HG03159 (cell line): ENCODE results near the gene MOB3A.

Experiments
- ATAC-seq: cut with Tn5 transposase; IDR thresholded peaks from one replicate; pipeline ENCODE4 v1.9.1; 2021; ENCODE audit warnings: mild to moderate bottlenecking, moderate library complexity; ENCODE audit not compliant: unreplicated experiment

The MOB3A gene

DNA sequence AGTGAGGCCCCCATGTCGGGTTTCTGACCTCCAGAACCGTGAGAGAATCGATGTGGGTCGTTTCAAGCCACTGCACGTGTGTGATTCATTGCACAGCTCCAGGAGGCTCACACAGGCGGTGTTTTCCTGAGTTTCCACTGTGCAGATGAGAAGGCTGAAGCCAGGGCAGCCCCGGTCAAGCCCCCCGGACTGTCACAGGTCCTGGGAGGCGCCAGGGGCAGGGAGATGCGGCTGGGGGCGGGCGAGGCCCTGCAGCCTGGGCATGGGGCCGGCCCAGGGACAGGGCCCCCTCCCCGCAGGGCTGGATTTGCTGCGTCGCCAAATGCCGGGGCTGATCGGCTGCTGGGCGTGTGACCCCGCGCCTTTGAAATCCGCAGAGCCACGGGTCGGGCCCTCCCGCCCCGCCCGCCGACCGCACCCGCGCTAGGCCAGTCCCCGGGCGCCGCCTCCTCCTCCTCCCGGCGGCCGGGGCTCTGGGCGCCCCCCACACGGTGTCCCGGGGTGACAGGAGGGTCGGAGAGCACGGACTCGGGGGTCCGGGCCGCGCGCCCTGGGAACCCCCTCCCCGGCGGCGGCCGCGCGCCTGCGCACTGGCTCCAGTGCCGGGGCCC is 35.1 kb downstream of the MOB3A start:
- no peak for ATAC-seq

DNA sequence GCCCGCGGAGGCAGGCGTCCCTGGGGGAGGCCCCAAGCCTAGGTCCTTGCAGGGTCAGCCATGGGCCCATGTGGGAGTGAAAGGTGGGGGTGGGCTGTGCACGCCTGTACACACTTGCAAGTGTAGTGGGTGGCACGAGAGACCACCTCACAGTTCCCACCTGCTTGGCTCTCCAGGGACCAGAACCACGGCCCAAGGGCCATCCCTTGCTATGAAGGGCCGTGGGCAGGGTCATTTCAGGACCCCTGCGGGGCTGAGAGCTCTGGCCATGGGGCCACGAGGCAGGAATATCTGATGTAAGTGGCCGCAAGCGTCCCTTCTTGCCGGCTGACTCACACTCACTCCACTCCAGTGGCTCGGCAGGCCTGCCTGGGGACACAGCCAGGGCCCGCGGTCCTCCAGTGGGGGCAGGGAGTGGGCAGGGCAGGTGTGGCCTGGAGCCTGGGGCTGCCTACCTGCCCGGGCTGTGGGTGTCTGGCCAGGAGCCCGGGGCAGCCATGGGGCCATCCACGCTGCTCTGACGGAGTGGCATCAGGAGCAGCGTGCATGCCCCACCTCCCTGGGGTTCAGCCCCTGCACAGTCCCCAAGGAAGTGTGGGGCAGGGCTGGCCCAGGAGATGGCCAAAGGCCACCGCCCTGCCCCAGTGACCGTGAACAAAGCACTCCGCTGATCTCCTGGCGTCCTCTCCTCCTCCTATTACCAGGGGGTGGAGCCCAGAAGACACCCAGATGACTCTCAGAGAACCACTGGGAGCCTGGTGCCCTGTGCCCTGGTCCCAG is 36.5 kb downstream of the MOB3A start:
- ATAC-seq: no peak

DNA sequence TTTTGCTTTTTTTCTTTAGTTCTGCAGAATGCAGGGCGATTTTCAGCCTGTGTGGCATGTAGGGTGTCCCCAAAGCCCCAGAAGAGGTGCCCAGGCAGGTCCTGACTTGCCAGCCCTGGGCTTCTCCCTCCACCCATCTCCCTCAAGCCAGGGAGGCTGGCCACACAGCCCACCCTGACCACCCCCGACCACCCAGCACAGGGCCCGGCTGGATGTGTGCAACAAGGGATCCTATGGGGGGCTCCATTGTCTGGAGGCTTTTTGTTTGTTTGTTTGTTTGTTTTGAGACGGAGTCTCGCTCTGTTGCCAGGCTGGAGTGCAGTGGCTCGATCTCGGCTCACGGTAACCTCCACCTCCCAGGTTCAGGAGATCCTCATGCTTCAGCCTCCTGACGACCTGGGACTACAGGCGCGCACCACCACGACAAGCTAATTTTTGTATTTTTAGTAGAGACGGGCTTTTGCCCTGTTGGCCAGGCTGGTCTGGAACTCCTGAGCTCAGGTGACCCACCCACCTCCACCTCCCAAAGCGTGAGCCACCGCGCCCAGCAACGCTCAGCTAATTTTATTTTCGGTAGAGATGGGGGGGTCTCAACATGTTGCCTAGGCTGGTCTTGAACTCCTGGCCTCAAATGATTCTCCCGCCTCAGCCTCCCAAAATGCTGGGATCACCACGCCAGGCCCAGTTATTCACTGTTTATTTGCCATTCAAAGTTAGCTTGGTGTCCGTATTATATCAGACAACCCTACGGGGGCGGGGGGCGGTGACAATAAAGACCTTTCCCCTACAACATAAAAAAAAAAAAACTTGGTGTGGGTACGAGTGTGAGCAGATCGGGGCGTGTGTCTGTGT is 37.3 kb downstream of the MOB3A start:
- no peak for ATAC-seq

DNA sequence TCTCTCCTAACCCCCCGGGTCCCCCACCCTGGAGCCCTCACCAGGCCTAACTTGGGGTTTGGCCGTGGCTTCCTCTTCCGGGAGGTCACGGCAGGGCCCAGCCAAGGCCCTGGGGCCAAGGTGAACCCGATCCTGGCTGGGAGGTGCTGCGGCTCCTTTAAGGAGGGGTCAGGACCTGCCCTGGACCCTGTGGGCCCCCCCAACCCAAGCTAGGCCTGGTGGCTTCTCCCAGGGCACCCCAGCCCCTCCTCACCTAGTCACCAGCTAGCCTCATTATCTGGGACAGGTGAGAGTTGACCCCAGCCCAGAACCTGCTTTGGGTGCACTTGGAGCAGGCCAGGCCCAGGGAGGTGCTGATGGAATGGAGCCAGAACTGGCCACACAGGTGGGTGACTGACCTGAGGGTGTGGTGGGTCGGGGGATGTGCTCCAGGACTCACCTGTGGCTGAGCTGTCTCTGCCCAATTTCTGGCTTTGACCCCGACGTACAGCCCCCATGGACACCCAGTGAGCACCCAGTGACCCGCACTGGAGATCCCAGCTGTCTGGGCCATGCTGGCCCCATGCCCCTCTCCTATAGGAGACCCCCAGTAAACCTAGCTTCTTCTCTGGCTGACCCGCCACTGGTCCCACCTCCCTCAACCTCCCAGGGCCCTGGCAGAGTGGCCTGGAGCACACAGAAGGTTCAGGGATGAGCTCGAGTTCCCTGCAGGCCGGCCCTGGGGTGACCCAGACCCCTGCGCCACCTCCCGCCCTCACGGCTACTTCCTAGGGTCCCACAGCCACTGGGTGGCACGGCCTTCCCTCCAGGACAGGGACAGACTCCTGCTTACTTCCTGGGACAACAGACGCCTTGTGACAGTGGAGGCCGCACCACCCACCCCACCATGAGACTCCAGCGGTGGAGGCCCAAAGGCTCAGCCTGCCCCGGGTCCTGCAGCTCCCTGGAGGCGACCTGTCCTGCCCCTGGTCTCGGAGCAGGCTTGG is 38.3 kb downstream of the MOB3A start:
- no peak for ATAC-seq

DNA sequence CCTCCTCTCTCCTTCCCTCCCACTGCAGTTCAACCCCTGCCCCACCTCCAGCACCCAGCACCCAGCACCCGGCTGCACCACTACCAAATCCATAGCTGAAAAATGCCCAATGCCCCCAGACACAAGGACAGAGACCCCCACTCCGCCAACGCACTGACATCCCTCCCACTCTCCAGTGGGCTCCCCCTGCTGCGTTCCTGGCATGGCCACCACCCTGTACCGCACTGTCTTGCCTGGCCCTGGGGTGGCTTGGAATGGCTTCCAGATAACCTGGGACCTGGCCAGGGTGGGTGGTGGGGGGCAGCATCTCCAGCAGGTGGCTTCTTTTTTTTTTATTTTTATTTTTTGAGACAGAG is 39.3 kb downstream of the MOB3A start:
- no peak for ATAC-seq

DNA sequence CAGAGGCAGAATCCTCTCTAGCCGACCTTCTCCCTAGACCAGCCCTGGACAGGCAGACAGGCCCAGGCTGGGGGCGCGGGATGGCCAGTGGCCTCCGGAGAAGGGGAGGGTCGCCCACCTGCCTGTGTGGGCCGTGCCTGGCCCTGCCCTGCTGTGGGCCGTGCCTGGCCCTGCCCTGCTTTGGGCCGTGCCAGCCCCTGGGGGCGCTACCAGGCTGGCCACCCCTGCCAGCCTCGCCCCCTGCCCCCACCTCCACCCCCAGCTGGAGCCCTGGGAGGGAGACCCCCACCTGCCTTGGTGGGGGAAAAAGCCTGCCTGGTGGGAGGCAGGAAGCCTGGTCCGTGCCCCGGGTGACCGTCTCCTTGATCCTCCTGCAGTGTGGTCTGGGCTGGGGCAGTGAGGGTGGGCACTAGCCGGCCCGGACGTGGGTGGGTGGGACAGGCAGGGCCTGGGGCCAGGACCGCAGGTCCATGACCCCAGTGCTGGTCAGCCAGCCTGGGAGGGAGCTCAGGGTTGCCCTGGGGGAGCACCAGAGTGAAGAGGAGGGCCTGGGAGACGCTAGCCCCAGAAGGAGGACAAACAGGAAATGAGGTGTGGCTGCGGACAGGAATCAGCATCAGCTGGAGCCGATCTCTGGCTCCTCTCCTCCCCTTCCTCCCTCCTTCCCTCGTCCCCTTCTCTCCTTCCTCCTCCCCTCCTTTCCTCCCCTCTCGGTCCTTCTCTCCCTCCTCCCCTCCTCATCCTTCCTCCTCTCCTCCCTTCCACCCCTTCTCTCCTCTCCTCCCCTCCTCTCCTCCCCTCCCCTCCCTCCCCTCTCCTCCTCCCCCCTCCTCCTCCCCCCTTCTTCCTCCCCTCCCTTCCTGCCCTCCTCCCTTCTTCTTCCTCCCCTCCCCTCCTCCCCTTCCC is 39.9 kb downstream of the MOB3A start:
- no peak for ATAC-seq

DNA sequence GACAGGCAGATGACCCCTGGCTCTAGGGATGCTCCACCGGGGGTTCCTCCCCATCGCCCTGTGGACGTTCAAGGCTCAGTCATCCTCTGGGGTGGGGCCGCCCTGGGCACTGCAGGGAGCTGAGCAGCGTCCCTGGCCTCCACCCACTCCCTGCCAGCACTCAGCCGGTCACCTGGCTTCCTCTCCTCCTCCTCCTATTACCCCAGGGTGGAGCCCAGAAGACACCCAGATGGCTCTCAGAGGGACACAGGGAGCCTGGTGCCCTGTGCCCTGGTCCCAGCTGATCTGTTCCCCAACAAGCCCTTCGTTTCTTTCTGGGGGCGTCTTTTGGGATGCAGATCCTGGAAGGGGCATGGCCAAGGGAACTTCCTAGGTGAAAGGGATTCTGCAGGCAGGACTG is 41.4 kb downstream of the MOB3A start:
- ATAC-seq: no peak

DNA sequence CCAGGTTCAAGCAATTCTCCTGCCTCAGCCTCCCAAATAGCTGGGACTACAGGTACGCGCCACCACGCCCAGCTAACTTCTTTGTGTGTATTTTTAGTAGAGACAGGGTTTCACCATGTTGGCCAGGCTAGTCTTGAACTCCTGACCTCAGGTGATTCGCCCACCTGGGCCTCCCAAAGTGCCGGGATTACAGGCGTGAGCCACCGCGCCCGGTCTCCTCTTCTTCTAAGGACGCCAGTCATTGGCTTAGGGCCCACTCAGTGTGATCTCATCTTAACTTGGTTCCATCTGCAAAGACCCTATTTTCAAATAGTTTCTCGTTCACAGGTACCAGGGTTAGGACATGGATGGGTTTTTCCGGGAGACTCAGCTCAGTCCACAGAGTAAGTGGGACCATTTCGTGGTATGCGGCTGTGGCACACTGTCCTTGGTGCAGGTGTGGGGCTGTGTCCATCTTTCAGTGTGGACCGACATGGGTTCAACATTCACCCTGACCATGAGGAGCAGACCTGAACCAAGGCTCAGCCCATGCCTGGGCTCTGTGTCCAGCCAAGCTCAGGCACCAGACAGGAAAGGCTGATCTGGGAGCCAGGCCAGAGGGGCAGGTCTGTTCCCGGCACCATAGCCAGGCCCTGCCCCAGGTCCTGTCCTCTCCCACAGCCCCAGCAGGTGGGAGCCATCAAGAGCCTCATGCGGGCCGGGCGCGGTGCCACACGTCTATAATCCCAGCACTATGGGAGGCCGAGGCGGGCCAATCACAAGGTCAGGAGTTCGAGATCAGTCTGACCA is 42.3 kb downstream of the MOB3A start:
- ATAC-seq: no peak

DNA sequence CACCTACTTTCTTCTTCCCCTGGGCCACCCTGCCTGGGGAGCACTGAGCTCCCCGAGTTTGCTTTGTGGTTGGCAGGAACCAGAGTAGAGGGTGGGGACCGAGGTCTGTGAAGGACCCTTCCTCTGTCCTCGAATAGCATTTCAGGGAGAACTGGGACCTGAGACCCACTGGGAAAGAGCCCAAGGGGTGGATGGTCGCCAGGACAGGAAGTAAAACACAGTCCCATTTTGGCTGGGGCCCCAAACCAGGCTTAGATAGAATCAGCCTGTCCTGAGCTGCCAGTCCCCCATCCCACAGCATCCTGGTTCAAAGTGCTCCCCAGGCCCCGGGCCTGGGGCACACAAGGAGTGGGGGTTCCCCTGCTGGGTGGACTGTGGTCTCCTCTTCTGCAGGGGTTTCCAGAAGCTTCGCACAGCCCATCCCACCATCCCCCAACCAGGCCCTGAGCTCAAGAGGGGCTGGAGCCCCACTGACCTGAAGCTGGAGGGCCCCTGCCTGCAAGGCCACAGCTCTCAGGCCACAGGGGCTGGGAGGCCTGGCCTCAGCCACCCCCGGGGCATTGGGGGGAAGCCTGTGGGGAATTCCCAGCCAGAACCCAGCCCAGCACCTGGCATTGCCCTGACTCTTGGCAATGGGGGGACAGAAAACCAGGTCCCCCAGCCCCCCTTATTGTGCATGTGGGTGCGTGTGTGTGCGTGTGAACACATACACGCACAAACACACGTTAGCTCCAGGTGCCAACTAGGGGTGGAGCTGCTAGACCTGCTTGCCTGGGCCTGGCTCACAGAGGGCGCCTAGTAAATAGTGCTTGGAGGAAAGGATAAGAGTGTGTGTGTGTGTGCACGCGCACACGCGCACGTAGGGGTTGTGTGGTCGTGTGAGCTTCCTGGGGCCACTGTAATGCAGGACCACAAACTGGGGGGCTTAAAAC is 44.1 kb downstream of the MOB3A start:
- ATAC-seq: no peak

DNA sequence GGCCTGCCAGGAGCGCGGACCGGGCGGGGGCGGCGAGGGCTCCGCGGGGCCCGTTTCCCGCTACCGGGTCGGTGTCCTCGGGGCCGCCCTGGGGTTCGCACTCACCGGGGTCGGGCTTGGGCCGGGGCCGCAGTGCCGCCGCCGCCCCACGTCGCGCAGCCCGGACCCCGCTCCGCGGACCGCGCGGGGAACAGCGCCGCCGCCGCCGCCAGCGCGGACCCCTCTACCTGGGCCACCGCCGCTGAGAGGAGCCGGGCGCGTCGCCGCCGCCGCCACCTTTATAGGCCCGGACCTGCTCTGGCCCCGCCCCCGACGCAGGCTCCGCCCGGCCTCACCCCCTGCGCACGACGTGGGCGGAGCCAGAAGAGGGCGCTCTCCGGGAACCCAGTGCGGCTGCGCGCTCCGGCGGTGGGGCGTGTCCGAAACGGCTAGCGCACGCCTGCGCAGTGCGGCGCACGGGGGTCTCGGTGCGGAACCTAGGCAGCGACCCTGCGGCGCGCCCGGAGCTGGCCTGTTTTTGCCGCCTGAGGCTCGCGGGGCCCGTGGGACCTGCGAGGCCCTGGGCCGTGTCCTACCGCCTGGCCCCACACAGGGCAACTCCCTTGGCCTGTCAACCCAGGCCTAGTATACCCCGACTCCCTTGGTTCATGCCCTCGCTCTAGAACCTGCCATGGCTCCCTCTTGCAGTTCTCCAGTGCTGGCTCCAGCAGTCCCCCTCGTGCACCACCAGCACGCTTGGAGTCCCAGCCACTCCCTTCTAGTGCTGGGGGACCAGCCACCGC is 44.9 kb downstream of the MOB3A start, which contains the start of gene MKNK2:
Gene MKNK2 (minus strand): TSS at position 254 of the 782 bp plus-strand sequence. CDS start 393 bp downstream, outside the sequence.
- ATAC-seq: peak; percentile 48

DNA sequence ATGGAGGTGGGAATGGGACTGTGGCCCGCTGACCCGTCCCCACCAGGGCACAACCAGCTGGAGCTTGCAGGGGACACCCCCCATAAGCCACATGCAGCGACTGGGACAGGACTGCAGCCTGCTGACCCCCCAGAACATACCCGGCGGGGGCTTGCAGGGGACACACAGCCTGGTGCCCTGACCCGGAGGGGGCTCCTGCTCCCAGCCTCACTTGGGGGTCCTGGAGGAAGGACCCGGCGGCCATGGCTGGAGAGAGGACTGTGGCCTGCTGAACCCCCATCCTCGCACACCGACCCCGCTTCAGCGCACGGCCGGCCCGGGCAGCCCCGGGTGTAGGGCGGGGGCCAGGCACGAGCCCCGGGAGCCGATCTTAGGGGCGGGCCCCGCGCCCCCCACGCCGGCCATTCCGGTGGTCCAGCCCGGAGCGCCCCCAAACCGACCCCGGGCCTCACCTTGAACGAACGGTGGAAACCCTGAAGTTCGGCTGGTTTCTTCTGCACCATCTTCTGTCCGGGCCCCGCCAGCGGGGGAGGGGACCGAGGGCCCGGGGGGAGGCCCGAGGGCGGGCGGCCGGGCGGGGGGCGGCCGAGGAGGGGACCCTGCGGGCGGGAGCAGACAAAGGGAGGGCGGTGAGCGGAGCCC is 45.7 kb downstream of the MOB3A start:
- ATAC-seq: peak; percentile 12

DNA sequence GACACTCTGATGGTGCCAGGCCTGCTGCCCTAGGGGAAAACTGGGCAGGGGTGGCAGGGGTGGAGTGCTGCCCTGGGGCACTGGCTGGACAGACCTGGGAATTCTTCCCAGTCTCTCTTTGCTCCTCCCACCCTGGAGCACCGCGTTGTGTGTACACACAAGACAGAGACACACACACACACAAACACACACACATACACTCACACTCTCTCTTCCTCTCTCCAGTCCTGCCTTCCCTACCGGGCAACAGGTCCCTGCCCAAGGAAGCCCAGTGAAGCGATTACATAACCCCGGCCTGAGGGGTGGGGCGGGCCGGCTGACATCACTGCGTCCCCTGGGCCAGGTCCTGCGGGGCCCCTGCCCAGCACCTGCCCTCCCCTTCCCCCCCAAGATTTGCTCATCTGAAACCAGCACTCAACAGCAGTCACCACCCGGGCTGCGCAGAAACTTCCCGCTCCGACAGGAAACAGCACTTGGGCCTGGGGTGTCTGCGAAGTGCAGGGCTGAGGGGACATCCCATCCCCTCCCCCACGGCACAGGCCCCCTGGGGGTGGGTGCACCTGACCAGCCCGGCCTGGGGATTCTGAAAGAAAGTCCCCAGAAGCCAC is 46.3 kb downstream of the MOB3A start:
- peak; percentile 25 for ATAC-seq

DNA sequence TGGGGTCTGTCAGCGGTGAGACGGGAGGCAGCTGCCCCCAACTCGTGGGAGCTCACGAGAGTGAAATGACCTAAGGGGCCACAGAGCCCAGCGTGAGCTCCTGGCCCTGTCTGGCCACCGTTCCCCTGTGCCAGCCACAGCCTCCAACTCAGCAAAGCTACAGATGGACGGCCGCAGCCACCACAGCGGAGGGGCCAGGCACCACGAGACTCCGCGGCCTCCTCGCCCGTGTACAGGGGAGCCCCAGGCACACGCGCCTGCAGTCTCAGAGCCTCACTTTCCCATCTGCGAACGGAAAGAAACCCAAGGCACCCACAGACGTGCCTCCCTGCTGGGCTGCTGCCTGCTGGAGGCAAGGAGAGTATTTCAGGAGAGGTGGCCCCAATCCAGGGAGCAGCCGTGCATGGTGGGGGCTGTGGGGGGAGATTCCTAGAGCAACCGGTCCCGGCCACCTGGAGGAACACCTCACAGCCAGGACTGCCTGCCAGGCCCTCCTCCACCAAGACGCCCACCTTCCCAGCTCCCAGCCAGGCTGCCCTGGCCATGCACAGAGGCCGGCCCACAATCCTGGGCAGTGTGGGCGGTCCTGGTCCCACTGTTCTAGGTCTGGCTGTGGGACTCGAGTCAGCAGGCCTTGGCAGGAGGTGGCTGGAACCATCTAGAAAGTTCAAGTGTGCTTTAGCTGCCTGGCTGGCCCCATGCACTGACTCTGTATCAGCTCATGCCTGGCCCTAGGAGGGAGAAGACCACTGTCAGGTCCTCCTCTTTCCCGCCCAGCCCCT is 47.0 kb downstream of the MOB3A start:
- ATAC-seq: no peak

DNA sequence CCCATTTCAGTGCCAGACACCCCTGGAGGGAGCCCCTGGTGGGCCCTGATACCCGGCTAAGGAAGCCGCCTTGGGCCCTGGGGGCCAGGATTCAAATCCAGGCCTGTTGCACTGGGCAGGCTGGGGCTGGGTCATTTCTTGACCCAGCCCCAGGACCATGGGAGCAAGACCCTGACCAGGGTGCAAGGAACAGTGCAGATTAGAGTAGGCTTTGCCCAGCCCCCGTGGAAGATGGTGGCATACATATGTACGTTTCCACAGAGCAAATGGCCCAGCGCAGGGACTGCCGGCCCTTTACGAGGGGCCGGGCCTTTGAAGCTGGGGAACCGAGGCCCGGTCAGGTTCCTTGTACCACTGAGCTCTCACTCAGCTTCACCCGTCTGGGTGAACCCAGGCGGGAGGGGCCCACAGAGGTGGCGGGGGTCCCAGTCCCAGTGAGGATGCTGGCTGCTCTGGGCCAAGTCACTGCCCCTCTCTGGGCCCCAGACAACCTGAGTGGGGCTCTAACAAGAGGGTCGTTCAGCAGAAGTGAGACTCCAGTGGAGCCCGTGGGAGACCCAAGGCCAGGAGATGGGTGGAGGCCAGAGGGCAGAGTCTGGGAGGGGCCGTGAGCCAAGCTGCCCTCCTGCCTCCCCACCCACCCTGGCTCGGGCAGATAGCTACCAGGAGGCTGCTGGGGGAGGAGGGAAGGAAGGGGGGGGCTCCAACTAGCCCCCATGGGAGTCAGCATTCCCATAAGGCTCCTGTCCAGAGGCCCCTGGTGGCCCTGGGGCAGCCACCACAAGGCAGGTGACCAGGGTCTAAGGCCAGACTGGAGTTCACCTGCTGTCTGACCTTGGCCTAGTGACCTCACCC is 47.8 kb downstream of the MOB3A start:
- ATAC-seq: no peak
